Thoracic aorta (tissue), 2 donors: ENCODE results near the gene FGF10. TPM values are rescaled to one million over a fixed set of nuclear protein-coding genes. Genes with fewer than 3 reads are reported as not detected.

Experiments used
- ATAC-seq: fragments of 150-250 bp; one replicate; pipeline ENCODE4 v1.8.0; 2017; ENCODE audit warnings: low read depth; ENCODE audit not compliant: insufficient number of reproducible peaks, low FRiP score
- DNase-seq: peaks from one replicate; pipeline ENCODE4 v3.0.0-alpha.2; 2020; ENCODE audit warnings: low spot score
- H3K27ac ChIP-seq, 2 donors: fragments of 200-600 bp; sonication (generic); 1 replicate in 1 of 2; 2 replicates in 1 of 2; pipeline ENCODE4 v1.5.1; 2016; ENCODE audit warnings: mild to moderate bottlenecking in 2 of 2, moderate library complexity in 2 of 2
- H3K27me3 ChIP-seq: fragments of 200-600 bp; sonication (generic); replicated peaks from 2 replicates; pipeline ENCODE4 v1.6.0; 2016; ENCODE audit warnings: mild to moderate bottlenecking; ENCODE audit not compliant: insufficient read depth
- H3K36me3 ChIP-seq: fragments of 200-600 bp; sonication (generic); one replicate; pipeline ENCODE4 v1.5.1; 2016
- H3K4me1 ChIP-seq, 2 donors: fragments of 200-600 bp; sonication (generic); 1 replicate in 1 of 2; 2 replicates in 1 of 2; pipeline versions ENCODE4 v1.5.1 to v1.6.0; 2016; ENCODE audit warnings: low read depth in 2 of 2, mild to moderate bottlenecking in 1 of 2; ENCODE audit not compliant: control insufficient read depth in 1 of 2
- H3K4me3 ChIP-seq: fragments of 200-600 bp; sonication (generic); 2 replicates; pipeline ENCODE4 v1.5.1; 2016; ENCODE audit warnings: mild to moderate bottlenecking
- H3K9me3 ChIP-seq: fragments of 200-600 bp; sonication (generic); 2 replicates; pipeline ENCODE4 v1.5.1; 2016
- total RNA-seq, 2 donors: library from RNA; depleted of rRNA; stranded (reverse); fragments of >200 nt; gene quantifications; one replicate each; pipeline versions ENCODE4 v1.1.0 to v1.2.3, GENCODE V29; 2016
- TF ChIP-seq, protein P1 (sequence below): fragments of 200-600 bp; sonication (generic); IDR thresholded peaks from one replicate; pipeline ENCODE4 v1.5.1; 2019; ENCODE audit warnings: antibody characterized with exemption

The FGF10 gene
- total RNA-seq, 2 donors from 2014 or later, result 6.0 to 8.8 TPM

DNA sequence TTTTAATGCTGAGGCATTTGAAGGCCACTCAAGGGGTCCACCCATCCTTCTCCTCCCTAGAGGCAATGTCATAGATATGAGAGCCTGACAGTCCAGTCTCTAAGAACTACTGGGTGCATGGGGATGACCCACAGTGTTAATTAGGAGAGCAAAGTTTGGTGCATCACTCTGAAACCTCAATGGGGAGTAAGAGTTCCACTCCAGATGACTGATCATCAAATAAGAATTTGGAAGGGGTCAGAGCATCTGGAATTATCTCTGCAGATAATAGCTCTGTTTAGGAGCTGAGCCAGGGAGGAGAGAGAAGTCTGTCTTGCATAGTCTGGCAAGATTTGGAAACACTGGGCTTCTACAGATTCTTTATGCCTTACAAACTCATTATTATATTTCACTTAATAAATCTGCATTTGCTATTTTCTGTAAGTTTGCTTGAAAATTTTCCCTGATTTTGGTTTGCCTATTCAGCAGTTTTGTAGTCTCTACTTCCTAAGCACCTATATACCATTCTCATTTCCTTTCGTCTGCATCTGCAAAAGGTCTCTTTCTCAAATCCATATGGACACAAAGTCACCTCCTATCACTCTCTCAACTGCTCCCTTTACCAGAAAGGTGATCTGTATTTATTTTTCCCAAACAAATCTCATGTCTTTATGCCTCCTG, 27.7 kb downstream of the FGF10 start:
- DNase-seq (no peak), ATAC-seq (no peak)
- Histone ChIP-seq H3K27ac (no peak overlapping the region), H3K9me3 (no peaks in the 10 kb centered on the region), H3K4me1 (no peaks in the 10 kb centered on the region), H3K27me3 (no peaks in the 10 kb centered on the region), H3K36me3 (no peaks in the 10 kb centered on the region), H3K4me3 (no peak overlapping the region)
- TF ChIP-seq, protein P1, sequence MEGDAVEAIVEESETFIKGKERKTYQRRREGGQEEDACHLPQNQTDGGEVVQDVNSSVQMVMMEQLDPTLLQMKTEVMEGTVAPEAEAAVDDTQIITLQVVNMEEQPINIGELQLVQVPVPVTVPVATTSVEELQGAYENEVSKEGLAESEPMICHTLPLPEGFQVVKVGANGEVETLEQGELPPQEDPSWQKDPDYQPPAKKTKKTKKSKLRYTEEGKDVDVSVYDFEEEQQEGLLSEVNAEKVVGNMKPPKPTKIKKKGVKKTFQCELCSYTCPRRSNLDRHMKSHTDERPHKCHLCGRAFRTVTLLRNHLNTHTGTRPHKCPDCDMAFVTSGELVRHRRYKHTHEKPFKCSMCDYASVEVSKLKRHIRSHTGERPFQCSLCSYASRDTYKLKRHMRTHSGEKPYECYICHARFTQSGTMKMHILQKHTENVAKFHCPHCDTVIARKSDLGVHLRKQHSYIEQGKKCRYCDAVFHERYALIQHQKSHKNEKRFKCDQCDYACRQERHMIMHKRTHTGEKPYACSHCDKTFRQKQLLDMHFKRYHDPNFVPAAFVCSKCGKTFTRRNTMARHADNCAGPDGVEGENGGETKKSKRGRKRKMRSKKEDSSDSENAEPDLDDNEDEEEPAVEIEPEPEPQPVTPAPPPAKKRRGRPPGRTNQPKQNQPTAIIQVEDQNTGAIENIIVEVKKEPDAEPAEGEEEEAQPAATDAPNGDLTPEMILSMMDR, result no peak

GRCh38 chr5:44360919-44361318, 28.3 kb downstream of the FGF10 start:
- Histone ChIP-seq H3K27me3 (no peaks in the 10 kb centered on the region), H3K4me1 (no peaks in the 10 kb centered on the region), H3K9me3 (no peaks in the 10 kb centered on the region), H3K4me3 (no peak overlapping the region), H3K27ac (no peak overlapping the region), H3K36me3 (no peaks in the 10 kb centered on the region)
- TF ChIP-seq, protein P1, result no peak
- no peak for DNase-seq
- no peak for ATAC-seq

DNA sequence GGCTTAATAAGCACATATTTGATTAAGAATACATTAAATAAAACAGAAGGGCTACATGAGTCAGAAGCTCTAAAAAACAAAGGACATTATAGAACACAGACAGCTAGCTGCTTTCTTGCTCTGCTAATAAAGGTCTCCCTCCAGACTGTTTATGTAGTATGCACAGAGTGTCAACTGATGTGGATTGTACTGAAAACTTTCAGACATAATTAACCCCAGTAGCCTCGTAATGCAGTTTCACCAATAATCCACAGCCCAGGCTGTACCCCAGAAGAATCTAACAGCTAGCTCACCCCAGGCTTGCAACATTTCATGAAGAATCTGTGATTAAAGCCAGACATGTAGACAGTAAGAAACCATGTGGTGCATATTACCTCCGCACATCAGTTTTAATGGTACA, 30.8 kb downstream of the FGF10 start:
- no peaks in the 10 kb centered on the region for H3K4me1 ChIP-seq
- H3K27me3 ChIP-seq, result no peaks in the 10 kb centered on the region
- H3K9me3 ChIP-seq, result no peaks in the 10 kb centered on the region
- no peak for ATAC-seq
- no peak for DNase-seq
- no peak overlapping the region for H3K27ac ChIP-seq
- TF ChIP-seq, protein P1, result no peak
- no peaks in the 10 kb centered on the region for H3K36me3 ChIP-seq
- no peak overlapping the region for H3K4me3 ChIP-seq

GRCh38 chr5:44356231-44356630, 33.0 kb downstream of the FGF10 start:
- H3K4me1 ChIP-seq, result no peaks in the 10 kb centered on the region
- no peaks in the 10 kb centered on the region for H3K27me3 ChIP-seq
- TF ChIP-seq, protein P1, result no peak
- no peak for ATAC-seq
- no peak overlapping the region for H3K4me3 ChIP-seq
- H3K9me3 ChIP-seq, result no peaks in the 10 kb centered on the region
- H3K27ac ChIP-seq, result no peak overlapping the region
- H3K36me3 ChIP-seq, result no peaks in the 10 kb centered on the region
- no peak for DNase-seq

GRCh38 chr5:44345871-44346270, 43.3 kb downstream of the FGF10 start:
- TF ChIP-seq, protein P1, result no peak
- Histone ChIP-seq H3K36me3 (no peaks in the 10 kb centered on the region), H3K4me3 (no peak overlapping the region), H3K9me3 (no peaks in the 10 kb centered on the region), H3K4me1 (no peaks in the 10 kb centered on the region), H3K27ac (no peak overlapping the region), H3K27me3 (no peaks in the 10 kb centered on the region)
- ATAC-seq (no peak), DNase-seq (no peak)
